Myocyte (in vitro differentiated cells): ENCODE results near the gene SYNDIG1. TPM values are rescaled to one million over a fixed set of nuclear protein-coding genes. Genes with fewer than 3 reads are reported as not detected.

Experiments used
- DNase-seq: peaks from one replicate; pipeline ENCODE4 v3.0.0-alpha.2; 2012; ENCODE audit warnings: low read depth
- total RNA-seq: library from RNA; depleted of rRNA; stranded (reverse); fragments of >200 nt; gene quantifications from 2 replicates; pipeline ENCODE4 v1.2.3, GENCODE V29; 2014

SYNDIG1 gene
- total RNA-seq, 1 donor from 2014 or later, result not detected

- DNase-seq, result peak; percentile 64
Observed at GRCh38 chr20:24705486-24705885, 236.1 kb downstream of the SYNDIG1 start.

- no peak for DNase-seq
Observed at GRCh38 chr20:24708411-24709295, 239.2 kb downstream of the SYNDIG1 start.
